CD8-positive, alpha-beta memory T cell (primary cell): ENCODE data around the gene C5orf15. TPM values are rescaled to one million over a fixed set of nuclear protein-coding genes. Genes with fewer than 3 reads are reported as not detected.

Experiments
- CTCF ChIA-PET: fragments of 350-600 bp; sonication (Branson Sonifier 250); formaldehyde crosslinking; loops from one replicate; lab custom pipeline; 2021; ENCODE audit warnings: antibody characterized with exemption; lab: Charles Lee
- POLR2A ChIA-PET: fragments of 350-600 bp; sonication (Branson Sonifier 250); formaldehyde crosslinking; loops from one replicate; lab custom pipeline; 2021; ENCODE audit warnings: antibody characterized with exemption; lab: Charles Lee
- DNase-seq, 5 donors: peaks; one replicate each; pipeline versions ENCODE4 v3.0.0 to v3.0.0-alpha.2; 2020 to 2022; ENCODE audit warnings: mixed read lengths in 1 of 5
- H3K27ac ChIP-seq: one replicate; pipeline ENCODE4 v1.7.0; 2013; ENCODE audit warnings: low read depth, mild to moderate bottlenecking, low read length, moderate library complexity
- H3K27me3 ChIP-seq: 2 replicates; pipeline ENCODE4 v1.7.0; 2013; ENCODE audit warnings: low read length, mild to moderate bottlenecking; ENCODE audit not compliant: insufficient read depth, poor library complexity, severe bottlenecking
- H3K36me3 ChIP-seq: 2 replicates; pipeline ENCODE4 v1.7.0; 2013; ENCODE audit warnings: mild to moderate bottlenecking, low read length, moderate library complexity; ENCODE audit not compliant: insufficient read depth
- H3K4me1 ChIP-seq: 2 replicates; pipeline ENCODE4 v1.7.0; 2013; ENCODE audit warnings: mild to moderate bottlenecking, low read length, moderate library complexity; ENCODE audit not compliant: insufficient read depth
- H3K4me3 ChIP-seq: 2 replicates; pipeline ENCODE4 v1.7.0; 2013; ENCODE audit warnings: mild to moderate bottlenecking, low read length
- H3K9me3 ChIP-seq: 2 replicates; pipeline ENCODE4 v1.7.0; 2013; ENCODE audit warnings: mild to moderate bottlenecking, low read length
- H3K27ac Mint-ChIP-seq, 8 donors: one replicate each; pipeline ENCODE4 v1.8.0; 2020 to 2021; ENCODE audit warnings: mixed read lengths in 8 of 8, mild to moderate bottlenecking in 6 of 8, inconsistent platforms in 3 of 8, moderate library complexity in 3 of 8
- H3K27me3 Mint-ChIP-seq, 2 donors: one replicate each; pipeline ENCODE4 v1.8.0; 2020 to 2021; ENCODE audit warnings: mixed read lengths in 2 of 2, mild to moderate bottlenecking in 1 of 2, moderate library complexity in 1 of 2
- H3K36me3 Mint-ChIP-seq, 3 donors: one replicate each; pipeline ENCODE4 v1.8.0; 2020 to 2021; ENCODE audit warnings: mixed read lengths in 3 of 3, inconsistent platforms in 1 of 3, mild to moderate bottlenecking in 1 of 3
- H3K4me1 Mint-ChIP-seq, 3 donors: one replicate each; pipeline ENCODE4 v1.8.0; 2020 to 2021; ENCODE audit warnings: mixed read lengths in 3 of 3, inconsistent platforms in 1 of 3, mild to moderate bottlenecking in 1 of 3
- H3K4me3 Mint-ChIP-seq, 7 donors: one replicate each; pipeline ENCODE4 v1.8.0; 2020 to 2021; ENCODE audit warnings: mixed read lengths in 7 of 7, mild to moderate bottlenecking in 6 of 7, moderate library complexity in 4 of 7, inconsistent platforms in 2 of 7
- H3K9me3 Mint-ChIP-seq, 5 donors: one replicate each; pipeline ENCODE4 v1.8.0; 2020 to 2022; ENCODE audit warnings: mixed read lengths in 5 of 5, mild to moderate bottlenecking in 3 of 5, moderate library complexity in 2 of 5, inconsistent platforms in 1 of 5
- polyA plus RNA-seq: library from polyadenylated mRNA; unstranded; fragments of 300-500 nt; fragmentation: Illumina TruSeq; gene quantifications from one replicate; pipeline ENCODE4 v1.2.3, GENCODE V29; 2021
- total RNA-seq, 2 experiments: library from RNA; stranded (reverse); gene quantifications; one replicate each; pipeline ENCODE4 v1.2.3, GENCODE V29; 2021

The C5orf15 gene
- total and polyA plus RNA-seq, 3 experiments from 2014 or later, result 21.7 to 25.4 (median 21.8) TPM

GRCh38 chr5:133998042-133998441 lies 29.6 kb upstream of the C5orf15 start:
- no peak overlapping the region for H3K4me3 ChIP-seq
- Mint-ChIP-seq H3K4me3 (no peak overlapping the region), H3K4me1 (peaks cover 64 to 91% (median 84%) of the 10 kb centered on the region in 3 donors), H3K36me3 (peaks cover 0 to 14% (median 1%) of the 10 kb centered on the region in 3 donors), H3K27ac (peak overlapping the region in 2 of 8 donors; percentile 8 to 56), H3K27me3 (no peaks in the 10 kb centered on the region), H3K9me3 (no peaks in the 10 kb centered on the region)
- peaks cover 29% of the 10 kb centered on the region for H3K4me1 ChIP-seq
- ChIA-PET CTCF (interaction anchor here (0.6 to 1.8 kb wide), 3 partner anchors 18 to 707 kb away, joined by 3 to 4 read pairs (median 3); no protein-coding TSS in a partner anchor), POLR2A (interaction anchor here (0.6 to 1.2 kb wide), 2 partner anchors 151 to 374 kb away, joined by 3 read pairs; partner anchors contain the start of gene UBE2B)
- peaks cover 5% of the 10 kb centered on the region for H3K36me3 ChIP-seq
- no peak overlapping the region for H3K27ac ChIP-seq
- no peaks in the 10 kb centered on the region for H3K9me3 ChIP-seq
- no peaks in the 10 kb centered on the region for H3K27me3 ChIP-seq
- no peak for DNase-seq

- Mint-ChIP-seq H3K9me3 (no peaks in the 10 kb centered on the region), H3K4me1 (peaks cover 58 to 84% (median 77%) of the 10 kb centered on the region in 3 donors), H3K27me3 (no peaks in the 10 kb centered on the region), H3K36me3 (peaks cover 0 to 15% (median 1%) of the 10 kb centered on the region in 3 donors), H3K27ac (peak overlapping the region in 4 of 8 donors; percentile 52 to 74 (median 72)), H3K4me3 (no peak overlapping the region)
- no peak for DNase-seq
- no peak overlapping the region for H3K27ac ChIP-seq
- CTCF ChIA-PET, result interaction anchor here (0.9 to 1.8 kb wide), 6 partner anchors 9 to 187 kb away, joined by 3 to 6 read pairs (median 3); no protein-coding TSS in a partner anchor
- H3K36me3 ChIP-seq, result peaks cover 5% of the 10 kb centered on the region
- no peaks in the 10 kb centered on the region for H3K9me3 ChIP-seq
- no peaks in the 10 kb centered on the region for H3K27me3 ChIP-seq
- H3K4me3 ChIP-seq, result no peak overlapping the region
- POLR2A ChIA-PET, result no interaction called here
- peaks cover 20% of the 10 kb centered on the region for H3K4me1 ChIP-seq
Measured at GRCh38 chr5:133996683-133997252, 28.3 kb upstream of the C5orf15 start.

- no peak overlapping the region for H3K4me3 Mint-ChIP-seq
Measured at GRCh38 chr5:133995883-133996563, 27.6 kb upstream of the C5orf15 start.

GRCh38 chr5:133995341-133995740 lies 26.9 kb upstream of the C5orf15 start:
- H3K9me3 ChIP-seq, result no peaks in the 10 kb centered on the region
- no peaks in the 10 kb centered on the region for H3K27me3 ChIP-seq
- no peak for DNase-seq
- Mint-ChIP-seq H3K4me3 (no peak overlapping the region), H3K4me1 (peaks cover 52 to 72% (median 65%) of the 10 kb centered on the region in 3 donors), H3K9me3 (no peaks in the 10 kb centered on the region), H3K36me3 (peaks cover 0 to 20% (median 1%) of the 10 kb centered on the region in 3 donors), H3K27ac (peak overlapping the region in 6 of 8 donors; percentile 21 to 72 (median 52)), H3K27me3 (no peaks in the 10 kb centered on the region)
- no peak overlapping the region for H3K27ac ChIP-seq
- H3K4me3 ChIP-seq, result no peak overlapping the region
- CTCF ChIA-PET, result interaction anchor here (1.0 to 1.7 kb wide), 2 partner anchors 9 to 44 kb away, joined by 3 to 5 read pairs; no protein-coding TSS in a partner anchor
- POLR2A ChIA-PET, result no interaction called here
- H3K4me1 ChIP-seq, result peaks cover 12% of the 10 kb centered on the region
- peaks cover 7% of the 10 kb centered on the region for H3K36me3 ChIP-seq

More at GRCh38 chr5:133995883-133996563, 27.6 kb upstream of the C5orf15 start:
- Mint-ChIP-seq H3K27ac (peak overlapping the region in 2 of 8 donors; percentile 20 to 35), H3K27me3 (no peaks in the 10 kb centered on the region), H3K9me3 (no peaks in the 10 kb centered on the region), H3K4me1 (peaks cover 53 to 79% (median 72%) of the 10 kb centered on the region in 3 donors), H3K36me3 (peaks cover 0 to 19% (median 0%) of the 10 kb centered on the region in 3 donors)
- no peaks in the 10 kb centered on the region for H3K27me3 ChIP-seq
- H3K9me3 ChIP-seq, result no peaks in the 10 kb centered on the region
- peaks cover 3% of the 10 kb centered on the region for H3K36me3 ChIP-seq
- ChIA-PET CTCF (interaction anchor here (0.9 to 1.7 kb wide), 6 partner anchors 8 to 188 kb away, joined by 3 to 6 read pairs (median 3); no protein-coding TSS in a partner anchor), POLR2A (no interaction called here)
- H3K27ac ChIP-seq, result no peak overlapping the region
- peaks cover 18% of the 10 kb centered on the region for H3K4me1 ChIP-seq
- no peak for DNase-seq
- H3K4me3 ChIP-seq, result no peak overlapping the region

- DNase-seq, result no peak
- Mint-ChIP-seq H3K27me3 (no peaks in the 10 kb centered on the region), H3K36me3 (peaks cover 0 to 23% (median 1%) of the 10 kb centered on the region in 3 donors), H3K9me3 (no peaks in the 10 kb centered on the region), H3K4me1 (peaks cover 50 to 68% (median 61%) of the 10 kb centered on the region in 3 donors), H3K27ac (peak overlapping the region in 6 of 8 donors; percentile 8 to 69 (median 34)), H3K4me3 (no peak overlapping the region)
- Histone ChIP-seq H3K27me3 (no peaks in the 10 kb centered on the region), H3K4me1 (peaks cover 8% of the 10 kb centered on the region), H3K9me3 (no peaks in the 10 kb centered on the region), H3K27ac (no peak overlapping the region), H3K36me3 (peaks cover 11% of the 10 kb centered on the region), H3K4me3 (no peak overlapping the region)
- ChIA-PET CTCF (interaction anchor here (1.0 to 1.7 kb wide), 3 partner anchors 8 to 117 kb away, joined by 3 to 5 read pairs (median 3); no protein-coding TSS in a partner anchor), POLR2A (no interaction called here)
Measured at GRCh38 chr5:133994990-133995333, 26.5 kb upstream of the C5orf15 start.

- Histone ChIP-seq H3K4me1 (peaks cover 8% of the 10 kb centered on the region), H3K9me3 (no peaks in the 10 kb centered on the region), H3K27me3 (no peaks in the 10 kb centered on the region), H3K27ac (no peak overlapping the region), H3K36me3 (peaks cover 11% of the 10 kb centered on the region), H3K4me3 (no peak overlapping the region)
- H3K4me3 Mint-ChIP-seq, result no peak overlapping the region
- POLR2A ChIA-PET, result no interaction called here
- DNase-seq, result no peak
- H3K9me3 Mint-ChIP-seq, result no peaks in the 10 kb centered on the region
- H3K27me3 Mint-ChIP-seq, result no peaks in the 10 kb centered on the region
- peaks cover 45 to 63% (median 56%) of the 10 kb centered on the region in 3 donors for H3K4me1 Mint-ChIP-seq
- peaks cover 0 to 26% (median 3%) of the 10 kb centered on the region in 3 donors for H3K36me3 Mint-ChIP-seq
- CTCF ChIA-PET, result interaction anchor here (1.0 to 1.7 kb wide), 3 partner anchors 15 to 118 kb away, joined by 3 to 6 read pairs (median 5); no protein-coding TSS in a partner anchor
- H3K27ac Mint-ChIP-seq, result peak overlapping the region in 5 of 8 donors; percentile 21 to 69 (median 40)
Measured at GRCh38 chr5:133994297-133994989, 26.0 kb upstream of the C5orf15 start.

- Histone ChIP-seq H3K4me1 (peaks cover 8% of the 10 kb centered on the region), H3K9me3 (no peaks in the 10 kb centered on the region), H3K36me3 (peaks cover 11% of the 10 kb centered on the region), H3K27ac (no peak overlapping the region), H3K27me3 (no peaks in the 10 kb centered on the region), H3K4me3 (no peak overlapping the region)
- ChIA-PET POLR2A (interaction anchor here (0.5 to 0.6 kb wide), 2 partner anchors 11 to 30 kb away, joined by 3 to 4 read pairs; no protein-coding TSS in a partner anchor), CTCF (interaction anchor here (1.1 to 1.7 kb wide), 3 partner anchors 11 to 46 kb away, joined by 3 to 6 read pairs (median 4); no protein-coding TSS in a partner anchor)
- H3K36me3 Mint-ChIP-seq, result peaks cover 5 to 33% (median 6%) of the 10 kb centered on the region in 3 donors
- H3K4me3 Mint-ChIP-seq, result no peak overlapping the region
- DNase-seq, result no peak
- no peaks in the 10 kb centered on the region for H3K9me3 Mint-ChIP-seq
- peaks cover 41 to 52% (median 47%) of the 10 kb centered on the region in 3 donors for H3K4me1 Mint-ChIP-seq
- H3K27ac Mint-ChIP-seq, result peak overlapping the region in 6 of 8 donors; percentile 15 to 79 (median 70)
- no peaks in the 10 kb centered on the region for H3K27me3 Mint-ChIP-seq
Measured at GRCh38 chr5:133993185-133993936, 24.9 kb upstream of the C5orf15 start.
